Measurements from ENCODE around the gene PNLIPRP3. TPM values are rescaled to one million over a fixed set of nuclear protein-coding genes. Genes with fewer than 3 reads are reported as not detected.
A peak's percentile ranks its signal among the peaks of the same experiment; 100 is the strongest.

The PNLIPRP3 gene
- total RNA-seq, 1 donor from 2014 or later = not detected

DNA sequence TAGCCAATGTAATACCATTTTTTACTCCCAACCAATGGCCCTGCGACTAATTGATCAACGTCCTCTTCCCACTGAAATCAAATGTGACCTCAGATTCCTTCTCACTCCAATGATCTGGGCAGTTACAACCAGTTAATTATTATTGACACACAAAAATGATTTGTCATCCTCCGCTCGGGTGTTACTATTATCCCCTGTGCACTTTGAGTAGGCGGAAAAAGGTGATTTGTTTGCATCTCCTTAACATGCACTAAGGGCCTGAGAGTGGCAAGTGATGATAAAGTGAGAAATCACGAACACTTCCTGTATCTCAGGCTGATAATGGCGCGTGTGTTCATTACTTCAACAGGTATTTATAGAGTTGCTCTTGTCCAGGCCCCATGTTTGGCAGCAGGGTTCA, 77.1 kb downstream of the PNLIPRP3 start:
- no peaks in the 10 kb centered on the region for H3K36me3 Mint-ChIP-seq (ENCODE audit: low read depth)

GRCh38 chr10:116510565-116510964, 82.9 kb downstream of the PNLIPRP3 start:
- H3K27ac Mint-ChIP-seq (ENCODE audit: unreplicated experiment) = no peak overlapping the region
- H3K27me3 Mint-ChIP-seq (ENCODE audit: low read depth) = peaks cover 4% of the 10 kb centered on the region
- TF ChIP-seq, protein P1, sequence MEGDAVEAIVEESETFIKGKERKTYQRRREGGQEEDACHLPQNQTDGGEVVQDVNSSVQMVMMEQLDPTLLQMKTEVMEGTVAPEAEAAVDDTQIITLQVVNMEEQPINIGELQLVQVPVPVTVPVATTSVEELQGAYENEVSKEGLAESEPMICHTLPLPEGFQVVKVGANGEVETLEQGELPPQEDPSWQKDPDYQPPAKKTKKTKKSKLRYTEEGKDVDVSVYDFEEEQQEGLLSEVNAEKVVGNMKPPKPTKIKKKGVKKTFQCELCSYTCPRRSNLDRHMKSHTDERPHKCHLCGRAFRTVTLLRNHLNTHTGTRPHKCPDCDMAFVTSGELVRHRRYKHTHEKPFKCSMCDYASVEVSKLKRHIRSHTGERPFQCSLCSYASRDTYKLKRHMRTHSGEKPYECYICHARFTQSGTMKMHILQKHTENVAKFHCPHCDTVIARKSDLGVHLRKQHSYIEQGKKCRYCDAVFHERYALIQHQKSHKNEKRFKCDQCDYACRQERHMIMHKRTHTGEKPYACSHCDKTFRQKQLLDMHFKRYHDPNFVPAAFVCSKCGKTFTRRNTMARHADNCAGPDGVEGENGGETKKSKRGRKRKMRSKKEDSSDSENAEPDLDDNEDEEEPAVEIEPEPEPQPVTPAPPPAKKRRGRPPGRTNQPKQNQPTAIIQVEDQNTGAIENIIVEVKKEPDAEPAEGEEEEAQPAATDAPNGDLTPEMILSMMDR (IDR thresholded peaks at IDR 0.05) = no peak
- H3K9me3 Mint-ChIP-seq (ENCODE audit: low read depth) = no peaks in the 10 kb centered on the region
- no peaks in the 10 kb centered on the region for H3K4me1 Mint-ChIP-seq (ENCODE audit: low read depth)
- no peak overlapping the region for H3K4me3 Mint-ChIP-seq (ENCODE audit: unreplicated experiment)
- no peaks in the 10 kb centered on the region for H3K36me3 Mint-ChIP-seq (ENCODE audit: low read depth)
- DNase-seq (ENCODE audit: low spot score) = no peak

More for the DNA sequence above, 77.1 kb downstream of the PNLIPRP3 start:
- Mint-ChIP-seq H3K9me3 (ENCODE audit: low read depth) (no peaks in the 10 kb centered on the region), H3K27ac (ENCODE audit: unreplicated experiment) (no peak overlapping the region), H3K4me3 (ENCODE audit: unreplicated experiment) (no peak overlapping the region), H3K4me1 (ENCODE audit: low read depth) (no peaks in the 10 kb centered on the region), H3K27me3 (ENCODE audit: low read depth) (no peaks in the 10 kb centered on the region)
- TF ChIP-seq, protein P1 (IDR thresholded peaks at IDR 0.05) = no peak
- DNase-seq (ENCODE audit: low spot score) = no peak

GRCh38 chr10:116511365-116511764, 83.7 kb downstream of the PNLIPRP3 start:
- Mint-ChIP-seq H3K27me3 (ENCODE audit: low read depth) (peaks cover 4% of the 10 kb centered on the region), H3K27ac (ENCODE audit: unreplicated experiment) (no peak overlapping the region), H3K9me3 (ENCODE audit: low read depth) (no peaks in the 10 kb centered on the region), H3K36me3 (ENCODE audit: low read depth) (no peaks in the 10 kb centered on the region), H3K4me1 (ENCODE audit: low read depth) (no peaks in the 10 kb centered on the region), H3K4me3 (ENCODE audit: unreplicated experiment) (no peak overlapping the region)
- DNase-seq (ENCODE audit: low spot score) = no peak
- TF ChIP-seq, protein P1 (IDR thresholded peaks at IDR 0.05) = no peak

DNA sequence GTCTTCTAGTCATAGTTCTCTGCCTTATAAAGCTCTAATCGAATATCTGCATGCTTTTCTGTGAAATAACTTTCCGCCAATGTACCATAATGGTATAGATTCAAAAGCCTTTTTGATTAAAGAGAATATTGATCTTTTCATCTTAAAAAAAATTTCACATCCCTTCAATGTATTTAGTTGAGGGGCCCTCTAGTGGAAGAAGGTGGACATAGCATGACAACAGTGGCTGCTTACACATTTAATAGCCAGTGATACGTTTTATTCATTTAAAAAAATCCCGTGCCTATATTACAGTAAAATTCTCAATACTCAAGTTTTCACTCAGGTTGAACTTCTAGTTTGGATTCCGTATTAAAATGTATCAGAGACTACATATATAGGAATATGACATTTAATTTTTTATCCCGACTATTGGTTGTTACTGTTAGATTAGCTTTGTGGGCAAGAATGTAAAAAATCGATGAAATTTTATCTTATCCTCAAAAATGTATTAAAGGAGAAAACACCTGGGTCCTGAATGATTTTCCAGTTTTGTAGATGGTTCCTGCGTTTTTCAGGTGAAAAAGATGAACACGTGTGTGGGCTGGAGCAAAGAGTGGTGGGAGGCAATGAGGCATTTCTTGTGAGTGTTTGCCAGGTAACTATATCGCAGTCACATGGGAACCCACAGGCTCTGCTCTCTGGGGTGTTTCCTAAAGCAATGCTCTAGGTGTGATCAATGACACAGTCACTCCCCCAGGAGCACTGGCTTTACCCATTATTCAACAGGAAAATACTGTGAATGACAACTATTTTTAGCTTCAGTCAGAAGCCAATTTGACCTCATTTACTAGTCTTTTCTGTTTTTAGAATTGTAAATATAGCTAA, 94.0 kb downstream of the PNLIPRP3 start:
- Mint-ChIP-seq H3K27me3 (ENCODE audit: low read depth) (peaks cover 13% of the 10 kb centered on the region), H3K9me3 (ENCODE audit: low read depth) (no peaks in the 10 kb centered on the region), H3K36me3 (ENCODE audit: low read depth) (no peaks in the 10 kb centered on the region), H3K4me3 (ENCODE audit: unreplicated experiment) (no peak overlapping the region), H3K27ac (ENCODE audit: unreplicated experiment) (no peak overlapping the region), H3K4me1 (ENCODE audit: low read depth) (peaks cover 3% of the 10 kb centered on the region)
- DNase-seq (ENCODE audit: low spot score) = no peak
- TF ChIP-seq, protein P1 (IDR thresholded peaks at IDR 0.05) = peak; percentile 90

DNA sequence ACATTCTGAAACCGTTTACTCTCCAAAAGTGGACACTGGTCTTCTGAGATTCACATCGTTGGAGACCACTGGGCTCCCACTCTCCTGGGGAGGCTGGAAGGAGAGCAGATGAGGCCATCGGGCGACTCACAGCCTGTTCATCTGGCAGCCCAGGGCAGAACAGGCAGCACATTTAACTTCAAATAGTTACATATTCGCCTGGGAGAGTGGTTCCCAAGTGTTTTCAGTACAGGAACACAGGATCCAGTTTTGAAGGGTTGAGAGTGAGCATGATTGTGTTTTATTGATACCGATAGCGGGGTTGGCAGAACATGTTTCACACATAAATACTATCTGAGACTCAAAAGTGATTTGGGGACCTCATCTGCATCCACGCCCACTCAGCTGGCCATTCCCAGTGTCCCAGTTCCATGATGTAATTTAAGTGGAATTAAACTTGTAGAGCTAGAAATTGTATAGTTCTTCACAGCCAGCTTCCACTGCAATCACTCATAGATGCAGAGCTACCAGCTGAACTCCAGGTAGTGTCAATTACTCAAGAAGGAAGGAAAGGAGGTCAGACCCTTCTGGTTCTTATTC, 95.2 kb downstream of the PNLIPRP3 start:
- Mint-ChIP-seq H3K27ac (ENCODE audit: unreplicated experiment) (no peak overlapping the region), H3K4me1 (ENCODE audit: low read depth) (peaks cover 3% of the 10 kb centered on the region), H3K4me3 (ENCODE audit: unreplicated experiment) (no peak overlapping the region), H3K27me3 (ENCODE audit: low read depth) (peaks cover 13% of the 10 kb centered on the region), H3K9me3 (ENCODE audit: low read depth) (no peaks in the 10 kb centered on the region), H3K36me3 (ENCODE audit: low read depth) (no peaks in the 10 kb centered on the region)
- no peak for DNase-seq (ENCODE audit: low spot score)
- TF ChIP-seq, protein P1 (IDR thresholded peaks at IDR 0.05) = no peak

Measured in chondrocyte (in vitro differentiated cells).